B cell (primary cell): Measurements from ENCODE around the gene BBS1.

ENCODE experiments used
- CTCF ChIP-seq: fragments of 200-600 bp; IDR thresholded peaks from one replicate; pipeline ENCODE4 v1.8.0; 2022; ENCODE audit warnings: antibody characterized with exemption, mild to moderate bottlenecking
- EZH2 ChIP-seq: IDR thresholded peaks from 2 replicates; pipeline ENCODE4 v1.6.1; 2012; ENCODE audit warnings: borderline replicate concordance, low read depth, mild to moderate bottlenecking, moderate library complexity, low read length; ENCODE audit not compliant: insufficient read depth, poor library complexity, severe bottlenecking

GRCh38 chr11:66562907-66563583, 52.6 kb downstream of the BBS1 start:
- TF ChIP-seq CTCF (no peak), EZH2 (no peak)
